Endothelial cell (in vitro differentiated cells): ENCODE results near the gene PTPRM. TPM values are rescaled to one million over a fixed set of nuclear protein-coding genes. Genes with fewer than 3 reads are reported as not detected.

Experiments
- DNase-seq: peaks from one replicate; pipeline ENCODE4 v3.0.0; 2021; ENCODE audit warnings: low spot score
- H3K27ac Mint-ChIP-seq: one replicate; pipeline ENCODE4 v1.8.0; 2021; ENCODE audit warnings: mixed read lengths, inconsistent platforms; ENCODE audit not compliant: unreplicated experiment
- H3K27me3 Mint-ChIP-seq: one replicate; pipeline ENCODE4 v1.8.0; 2021; ENCODE audit warnings: mild to moderate bottlenecking, moderate library complexity, mixed read lengths, inconsistent platforms; ENCODE audit not compliant: unreplicated experiment
- H3K36me3 Mint-ChIP-seq: one replicate; pipeline ENCODE4 v1.8.0; 2021; ENCODE audit warnings: mild to moderate bottlenecking, low read depth, mixed read lengths, inconsistent platforms; ENCODE audit not compliant: unreplicated experiment
- H3K4me1 Mint-ChIP-seq: one replicate; pipeline ENCODE4 v1.8.0; 2021; ENCODE audit warnings: mild to moderate bottlenecking, mixed read lengths, inconsistent platforms; ENCODE audit not compliant: unreplicated experiment
- H3K4me3 Mint-ChIP-seq: one replicate; pipeline ENCODE4 v1.8.0; 2021; ENCODE audit warnings: mild to moderate bottlenecking, mixed read lengths, inconsistent platforms; ENCODE audit not compliant: unreplicated experiment
- H3K9me3 Mint-ChIP-seq: one replicate; pipeline ENCODE4 v1.8.0; 2021; ENCODE audit warnings: mixed read lengths, inconsistent platforms; ENCODE audit not compliant: unreplicated experiment
- CTCF ChIP-seq: fragments of 200-600 bp; sonication (generic); IDR thresholded peaks from one replicate; pipeline ENCODE4 v1.5.0; 2021; ENCODE audit warnings: antibody characterized with exemption; ENCODE audit not compliant: unreplicated experiment
- total RNA-seq: library from RNA; stranded (reverse); fragmentation: NEBNext Ultra II Directional; extraction: Animal tissue kit (Norgen Biotek cat#: 25700); gene quantifications from one replicate; pipeline ENCODE4 v1.2.1, GENCODE V29; 2021; ENCODE audit not compliant: unreplicated experiment

Gene PTPRM
- total RNA-seq, 1 donor from 2014 or later, result 284 TPM

GRCh38 chr18:8217051-8217564, 650.0 kb downstream of the PTPRM start:
- DNase-seq, result no peak
- Mint-ChIP-seq H3K27ac (no peak overlapping the region), H3K36me3 (peaks cover 6% of the 10 kb centered on the region), H3K4me3 (no peak overlapping the region), H3K27me3 (no peaks in the 10 kb centered on the region), H3K9me3 (no peaks in the 10 kb centered on the region), H3K4me1 (peaks cover 14% of the 10 kb centered on the region)
- TF ChIP-seq CTCF, result no peak

- H3K9me3 Mint-ChIP-seq, result no peaks in the 10 kb centered on the region
- H3K27me3 Mint-ChIP-seq, result peaks cover 3% of the 10 kb centered on the region
- H3K36me3 Mint-ChIP-seq, result peaks cover under 1% of the 10 kb centered on the region
- H3K4me1 Mint-ChIP-seq, result peaks cover 14% of the 10 kb centered on the region
- TF ChIP-seq CTCF, result no peak
- no peak for DNase-seq
- no peak overlapping the region for H3K27ac Mint-ChIP-seq
- no peak overlapping the region for H3K4me3 Mint-ChIP-seq
Measured at GRCh38 chr18:8218197-8218596, 651.1 kb downstream of the PTPRM start.

GRCh38 chr18:8221452-8221851, 654.3 kb downstream of the PTPRM start:
- TF ChIP-seq CTCF, result no peak
- no peak overlapping the region for H3K27ac Mint-ChIP-seq
- peaks cover 3% of the 10 kb centered on the region for H3K27me3 Mint-ChIP-seq
- H3K36me3 Mint-ChIP-seq, result peaks cover 17% of the 10 kb centered on the region
- H3K4me3 Mint-ChIP-seq, result no peak overlapping the region
- H3K4me1 Mint-ChIP-seq, result peaks cover 14% of the 10 kb centered on the region
- DNase-seq, result no peak
- H3K9me3 Mint-ChIP-seq, result no peaks in the 10 kb centered on the region

- TF ChIP-seq CTCF, result no peak
- H3K4me1 Mint-ChIP-seq, result no peaks in the 10 kb centered on the region
- H3K4me3 Mint-ChIP-seq, result no peak overlapping the region
- H3K27ac Mint-ChIP-seq, result no peak overlapping the region
- DNase-seq, result no peak
- peaks cover 22% of the 10 kb centered on the region for H3K36me3 Mint-ChIP-seq
- no peaks in the 10 kb centered on the region for H3K9me3 Mint-ChIP-seq
- peaks cover 3% of the 10 kb centered on the region for H3K27me3 Mint-ChIP-seq
Measured at GRCh38 chr18:8224576-8224975, 657.5 kb downstream of the PTPRM start.

GRCh38 chr18:8229040-8229439, 661.9 kb downstream of the PTPRM start:
- Mint-ChIP-seq H3K9me3 (no peaks in the 10 kb centered on the region), H3K4me1 (peaks cover 12% of the 10 kb centered on the region), H3K27ac (no peak overlapping the region), H3K4me3 (no peak overlapping the region), H3K27me3 (peaks cover 3% of the 10 kb centered on the region), H3K36me3 (peaks cover 26% of the 10 kb centered on the region)
- DNase-seq, result no peak
- TF ChIP-seq CTCF, result no peak
